Stimulated activated naive CD8-positive, alpha-beta T cell treated with anti-CD3 and anti-CD28 coated beads, Interleukin-15, amount 100 ng/mL, for 72 hours (primary cell): Measurements from ENCODE around the gene CCDC150.
"Not testable (repeated sequence)": the region's sequence is repeated elsewhere in the genome, so short reads cannot be mapped to it uniquely, and the experiment has no call there.

ENCODE experiments used
- ATAC-seq: fragments of 150-1000 bp; cut with Tn5 transposase; 2 replicates; pipeline ENCODE4 v1.10.0; 2021; ENCODE audit warnings: mild to moderate bottlenecking, moderate library complexity
- DNase-seq, 2 donors: peaks; one replicate each; pipeline ENCODE4 v3.0.0; 2021 to 2022
- H3K27ac Mint-ChIP-seq, 2 donors: one replicate each; pipeline ENCODE4 v1.8.0; 2022; ENCODE audit warnings: mild to moderate bottlenecking in 2 of 2, mixed read lengths in 2 of 2, moderate library complexity in 2 of 2
- H3K27me3 Mint-ChIP-seq: one replicate; pipeline ENCODE4 v1.8.0; 2022; ENCODE audit warnings: mixed read lengths
- H3K4me1 Mint-ChIP-seq: one replicate; pipeline ENCODE4 v1.8.0; 2022; ENCODE audit warnings: mild to moderate bottlenecking, mixed read lengths
- H3K4me3 Mint-ChIP-seq, 2 donors: one replicate each; pipeline ENCODE4 v1.8.0; 2022; ENCODE audit warnings: mild to moderate bottlenecking in 2 of 2, mixed read lengths in 2 of 2, moderate library complexity in 1 of 2
- H3K9me3 Mint-ChIP-seq, 2 donors: one replicate each; pipeline ENCODE4 v1.8.0; 2022; ENCODE audit warnings: mixed read lengths in 2 of 2

Gene CCDC150

DNA sequence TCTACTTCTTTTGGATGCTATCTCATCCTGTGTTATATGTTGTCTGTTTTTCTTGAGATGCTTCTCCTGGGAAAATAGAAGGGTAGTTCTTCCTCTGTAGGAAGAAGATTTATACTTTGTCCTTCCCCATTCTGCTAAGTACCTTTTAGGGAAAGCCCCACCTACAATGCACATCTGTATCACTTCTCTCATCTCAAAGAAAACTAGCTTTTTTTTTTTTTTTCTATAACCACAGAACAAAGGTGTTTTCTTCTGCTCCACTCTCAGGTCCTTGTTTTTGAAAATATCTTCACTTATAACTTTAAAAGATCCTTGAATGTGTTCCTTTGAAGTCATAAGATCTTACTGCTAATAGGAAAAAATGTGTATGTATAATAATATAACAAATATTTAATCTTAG, 30.8 kb downstream of the CCDC150 start:
- Mint-ChIP-seq H3K27ac (no peak overlapping the region), H3K4me3 (no peak overlapping the region), H3K4me1 (no peaks in the 10 kb centered on the region), H3K9me3 (no peaks in the 10 kb centered on the region), H3K27me3 (no peaks in the 10 kb centered on the region)
- ATAC-seq (no peak), DNase-seq (no peak)

DNA sequence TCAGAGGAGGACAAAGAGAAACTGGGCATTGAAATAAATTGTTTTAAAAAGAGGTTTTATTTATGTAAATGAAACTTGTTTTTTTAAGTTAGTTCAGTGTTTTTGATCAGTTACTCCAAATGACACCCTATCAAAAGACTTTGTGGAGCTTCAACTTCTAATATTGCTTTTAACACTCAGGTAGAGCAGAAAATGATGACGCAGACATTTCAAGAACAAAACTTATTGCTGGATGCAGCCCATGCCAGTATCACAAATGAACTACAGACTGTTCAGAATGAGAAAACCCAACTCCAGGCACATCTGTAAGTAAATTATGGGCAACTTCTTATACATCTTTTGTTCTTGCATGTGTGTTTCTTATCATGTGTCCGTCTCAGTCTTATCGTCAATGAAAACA, 36.4 kb downstream of the CCDC150 start:
- ATAC-seq (no peak), DNase-seq (no peak)
- Mint-ChIP-seq H3K9me3 (no peaks in the 10 kb centered on the region), H3K27ac (no peak overlapping the region), H3K4me3 (no peak overlapping the region), H3K27me3 (no peaks in the 10 kb centered on the region), H3K4me1 (no peaks in the 10 kb centered on the region)

DNA sequence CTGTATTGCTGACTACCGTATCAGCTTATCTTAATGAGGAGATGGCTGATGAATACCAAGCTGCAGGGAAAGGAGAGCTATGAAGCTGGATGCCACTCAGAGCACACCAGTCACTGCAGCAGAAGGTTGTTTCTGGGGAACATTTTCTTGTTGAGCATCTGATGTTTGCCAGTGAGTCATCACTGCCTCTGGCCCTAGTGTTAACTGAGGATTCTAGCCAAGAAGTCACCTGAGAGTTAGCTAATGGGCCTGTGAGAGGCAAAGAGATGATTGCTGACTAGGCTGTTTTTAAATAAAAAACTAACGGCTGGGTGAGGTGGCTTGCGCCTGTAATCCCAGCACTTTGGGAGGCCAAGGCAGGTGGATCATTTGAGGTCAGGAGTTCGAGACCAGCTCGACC, 37.9 kb downstream of the CCDC150 start:
- no peaks in the 10 kb centered on the region for H3K27me3 Mint-ChIP-seq
- no peaks in the 10 kb centered on the region for H3K4me1 Mint-ChIP-seq
- DNase-seq (no peak), ATAC-seq (no peak)
- H3K4me3 Mint-ChIP-seq, result no peak overlapping the region
- no peak overlapping the region for H3K27ac Mint-ChIP-seq
- no peaks in the 10 kb centered on the region for H3K9me3 Mint-ChIP-seq

DNA sequence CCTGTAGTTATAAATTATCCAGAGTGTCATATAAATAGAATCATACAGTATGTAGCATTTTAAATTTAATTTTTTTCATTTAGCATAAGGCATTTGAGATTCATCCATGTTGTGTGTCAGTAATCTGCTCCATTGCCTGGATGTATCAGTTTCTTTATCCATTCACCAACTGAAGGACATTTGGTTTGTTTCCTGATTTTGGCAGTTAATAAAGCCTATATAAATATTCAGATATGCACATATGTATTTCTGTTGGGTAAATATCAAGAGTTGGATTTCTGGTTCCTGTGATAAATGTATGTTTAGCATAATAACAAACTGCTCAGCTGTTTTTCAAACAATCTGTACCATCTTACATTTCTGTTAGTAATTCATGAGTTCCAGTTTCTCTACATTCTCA, 39.9 kb downstream of the CCDC150 start:
- Mint-ChIP-seq H3K9me3 (peaks cover 5 to 11% of the 10 kb centered on the region in 2 donors), H3K4me3 (no peak overlapping the region), H3K27ac (no peak overlapping the region), H3K27me3 (no peaks in the 10 kb centered on the region), H3K4me1 (no peaks in the 10 kb centered on the region)
- DNase-seq, result no peak
- ATAC-seq, result no peak

DNA sequence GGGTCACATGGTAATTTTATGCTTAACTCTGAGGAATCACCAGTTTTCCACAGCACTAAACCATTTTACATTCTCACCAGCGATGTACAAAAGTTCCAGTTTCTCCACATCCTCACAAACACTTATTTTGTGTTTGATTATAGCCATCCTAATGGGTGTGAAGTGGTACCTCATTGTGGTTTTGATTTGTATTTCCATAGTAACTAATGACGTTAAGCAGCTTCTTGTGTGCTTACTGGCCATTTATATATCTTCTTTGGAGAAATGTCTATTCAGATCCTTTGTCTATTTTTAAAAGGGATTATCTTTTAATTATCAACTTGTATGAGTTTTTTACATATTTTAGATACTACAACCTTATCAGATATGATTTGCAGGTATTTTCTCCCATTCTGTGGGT, 42.0 kb downstream of the CCDC150 start:
- ATAC-seq, result no peak

DNA sequence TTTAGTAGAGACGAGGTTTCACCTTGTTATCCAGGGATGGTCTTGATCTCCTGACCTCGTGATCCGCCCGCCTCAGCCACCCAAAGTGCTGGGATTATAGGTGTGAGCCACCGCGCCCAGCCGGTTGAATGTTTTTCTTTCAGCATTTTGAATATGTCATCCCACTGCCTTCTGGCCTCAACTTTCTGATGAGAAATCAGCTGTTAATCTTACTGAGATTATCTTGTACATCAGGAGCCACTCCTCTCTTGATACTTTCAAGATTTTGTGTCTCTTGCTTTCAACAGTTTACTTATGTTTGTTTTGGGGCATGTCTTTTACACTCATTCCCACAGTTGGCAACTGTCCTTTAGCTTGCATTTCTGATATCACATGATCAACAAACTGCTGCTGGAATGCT, 46.3 kb downstream of the CCDC150 start:
- Mint-ChIP-seq H3K27me3 (no peaks in the 10 kb centered on the region), H3K4me1 (no peaks in the 10 kb centered on the region), H3K27ac (no peak overlapping the region), H3K4me3 (no peak overlapping the region), H3K9me3 (peaks cover 16 to 28% of the 10 kb centered on the region in 2 donors)
- no peak for DNase-seq
- no peak for ATAC-seq

More for the DNA sequence above, 42.0 kb downstream of the CCDC150 start:
- Mint-ChIP-seq H3K9me3 (peaks cover 12 to 14% of the 10 kb centered on the region in 2 donors), H3K27me3 (no peaks in the 10 kb centered on the region), H3K4me1 (no peaks in the 10 kb centered on the region), H3K27ac (no peak overlapping the region), H3K4me3 (no peak overlapping the region)
- no peak for DNase-seq

DNA sequence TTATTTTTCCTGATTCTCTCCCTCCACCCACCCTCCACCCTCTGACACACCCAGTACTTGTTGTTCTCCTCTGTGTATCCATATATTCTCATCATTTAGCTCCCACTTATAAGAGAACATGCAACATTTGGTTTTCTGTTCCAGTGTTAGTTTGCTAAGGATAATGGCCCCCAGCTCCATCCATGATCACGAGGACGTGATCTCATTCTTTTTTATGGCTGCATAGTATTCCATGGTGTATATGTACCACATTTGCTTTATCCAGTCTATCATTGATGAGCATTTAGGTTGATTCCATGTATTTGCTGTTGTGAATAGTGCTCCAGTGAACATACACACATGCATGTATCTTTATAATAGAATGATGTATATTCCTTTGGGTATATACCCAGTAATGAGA, 47.2 kb downstream of the CCDC150 start:
- H3K4me3 Mint-ChIP-seq, result not testable (repeated sequence)

DNA sequence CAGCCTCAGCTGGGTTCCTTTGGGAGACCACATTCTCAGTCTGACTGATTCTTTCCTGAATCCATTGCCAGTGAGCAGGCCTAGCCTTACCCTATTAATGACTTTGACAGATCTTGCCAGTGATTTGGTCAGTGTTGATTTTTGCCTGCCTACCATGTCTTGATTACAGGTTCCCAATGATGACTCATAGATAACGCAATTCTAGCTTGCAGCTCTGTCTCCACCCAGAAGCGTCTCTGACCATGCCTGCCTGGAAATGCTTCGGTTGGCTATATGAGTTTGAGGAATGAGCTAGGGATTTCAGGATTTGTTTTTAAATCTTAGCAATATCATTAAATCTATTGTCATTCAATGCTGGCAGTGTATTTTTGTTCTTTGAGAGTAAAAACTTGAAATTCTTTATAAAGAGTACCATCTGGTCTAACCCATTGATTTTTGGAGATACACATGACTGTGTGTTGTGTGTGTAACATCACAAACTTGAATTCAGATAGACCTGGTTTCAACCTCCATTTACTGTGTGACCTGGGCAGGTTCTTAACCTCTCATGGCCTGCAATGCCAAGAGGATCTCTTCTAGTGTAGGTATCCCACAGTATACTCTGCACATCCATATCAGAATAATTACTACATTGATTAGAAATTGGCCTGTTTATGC, 57.0 kb downstream of the CCDC150 start:
- Mint-ChIP-seq H3K9me3 (no peaks in the 10 kb centered on the region), H3K4me1 (no peaks in the 10 kb centered on the region), H3K27ac (no peak overlapping the region), H3K4me3 (no peak overlapping the region), H3K27me3 (no peaks in the 10 kb centered on the region)
- ATAC-seq (no peak), DNase-seq (no peak)

More for the DNA sequence above, 47.2 kb downstream of the CCDC150 start:
- H3K27me3 Mint-ChIP-seq, H3K4me1 Mint-ChIP-seq, DNase-seq, H3K27ac Mint-ChIP-seq, ATAC-seq: not testable (repeated sequence)
- H3K9me3 Mint-ChIP-seq, result peaks cover 16 to 28% of the 10 kb centered on the region in 2 donors

DNA sequence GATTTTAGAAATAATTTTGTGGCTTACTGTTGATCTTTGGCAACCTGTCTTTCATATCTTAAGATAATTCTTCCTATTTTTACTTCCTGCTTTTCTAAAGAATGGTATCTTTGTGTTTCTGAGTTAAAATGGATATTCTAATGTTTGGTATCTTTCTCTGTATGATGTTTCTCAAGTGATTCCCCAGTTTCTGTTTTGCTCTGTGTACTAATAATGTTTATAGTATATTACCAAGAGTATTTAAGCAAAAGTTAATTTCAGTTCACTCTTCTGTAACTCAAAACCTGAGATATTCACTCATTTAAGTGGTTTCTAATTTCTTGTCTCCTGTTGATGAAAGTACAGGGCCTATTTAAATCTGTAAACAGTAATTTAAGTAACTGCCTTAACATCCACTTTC, 58.3 kb downstream of the CCDC150 start:
- no peaks in the 10 kb centered on the region for H3K4me1 Mint-ChIP-seq
- H3K27ac Mint-ChIP-seq, result no peak overlapping the region
- no peak overlapping the region for H3K4me3 Mint-ChIP-seq
- H3K27me3 Mint-ChIP-seq, result no peaks in the 10 kb centered on the region
- ATAC-seq (no peak), DNase-seq (no peak)
- H3K9me3 Mint-ChIP-seq, result no peaks in the 10 kb centered on the region

DNA sequence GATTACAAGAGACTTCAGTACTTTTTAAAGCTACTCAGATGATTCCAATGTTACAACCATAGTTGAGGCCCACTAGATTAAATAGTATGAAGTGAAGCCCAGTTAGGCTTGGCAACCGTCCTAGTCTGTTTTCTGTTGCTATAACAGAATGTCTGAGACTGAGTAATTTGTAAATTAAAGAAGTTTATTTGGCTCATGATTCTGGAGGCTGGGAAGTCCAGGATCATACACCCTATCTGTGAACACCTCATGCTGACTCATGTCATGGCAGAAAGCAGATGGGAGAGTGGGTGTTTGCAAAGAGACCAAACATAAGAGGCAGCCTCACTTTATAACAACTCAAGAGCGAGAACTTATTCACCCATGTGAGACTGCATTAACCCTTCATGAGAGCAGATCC, 63.1 kb downstream of the CCDC150 start:
- Mint-ChIP-seq H3K27ac (no peak overlapping the region), H3K9me3 (peaks cover 0 to 2% of the 10 kb centered on the region in 2 donors), H3K4me3 (no peak overlapping the region), H3K27me3 (no peaks in the 10 kb centered on the region), H3K4me1 (no peaks in the 10 kb centered on the region)
- no peak for ATAC-seq
- DNase-seq, result no peak

DNA sequence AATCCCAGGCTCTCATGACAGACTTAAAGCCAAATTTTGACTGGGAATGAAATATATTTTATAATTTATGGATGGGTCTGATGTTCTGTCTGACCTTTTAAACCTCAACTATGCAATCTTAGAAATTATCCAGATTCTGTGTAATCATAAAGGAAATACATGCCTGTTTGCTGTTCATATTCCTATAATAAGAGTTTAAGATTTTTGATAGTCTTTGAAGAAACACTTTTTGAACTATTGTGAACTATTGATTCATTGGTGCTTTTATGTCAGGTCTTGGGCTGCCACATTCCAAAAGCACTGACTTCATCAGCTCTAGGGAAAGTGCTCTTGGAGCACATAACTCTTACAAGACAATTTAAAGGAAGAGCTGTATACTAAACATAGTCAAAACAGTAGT, 64.2 kb downstream of the CCDC150 start:
- Mint-ChIP-seq H3K4me1 (no peaks in the 10 kb centered on the region), H3K9me3 (peaks cover 0 to 8% of the 10 kb centered on the region in 2 donors), H3K27me3 (no peaks in the 10 kb centered on the region), H3K27ac (no peak overlapping the region), H3K4me3 (no peak overlapping the region)
- DNase-seq (no peak), ATAC-seq (no peak)

DNA sequence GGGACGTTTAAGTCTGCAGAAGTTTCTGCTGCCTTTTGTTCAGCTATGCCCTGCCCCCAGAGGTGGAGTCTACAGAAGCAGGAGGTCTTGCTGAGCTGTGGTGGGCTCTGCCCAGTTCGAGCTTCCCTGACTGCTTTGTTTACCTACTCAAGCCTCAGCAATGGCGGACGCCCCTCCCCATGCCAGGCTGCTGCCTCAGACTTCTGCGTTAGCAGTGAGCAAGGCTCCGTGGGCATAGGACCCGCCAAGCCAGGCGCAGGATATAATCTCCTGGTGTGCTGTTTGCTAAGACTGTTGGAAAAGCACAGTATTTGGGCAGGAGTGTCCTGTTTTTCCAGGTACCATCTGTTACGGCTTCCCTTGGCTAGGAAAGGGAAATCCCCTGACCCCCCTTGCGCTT, 70.5 kb downstream of the CCDC150 start:
- H3K27ac Mint-ChIP-seq, DNase-seq, H3K4me3 Mint-ChIP-seq, H3K4me1 Mint-ChIP-seq, ATAC-seq, H3K27me3 Mint-ChIP-seq: not testable (repeated sequence)
- H3K9me3 Mint-ChIP-seq, result peaks cover 5 to 15% of the 10 kb centered on the region in 2 donors

DNA sequence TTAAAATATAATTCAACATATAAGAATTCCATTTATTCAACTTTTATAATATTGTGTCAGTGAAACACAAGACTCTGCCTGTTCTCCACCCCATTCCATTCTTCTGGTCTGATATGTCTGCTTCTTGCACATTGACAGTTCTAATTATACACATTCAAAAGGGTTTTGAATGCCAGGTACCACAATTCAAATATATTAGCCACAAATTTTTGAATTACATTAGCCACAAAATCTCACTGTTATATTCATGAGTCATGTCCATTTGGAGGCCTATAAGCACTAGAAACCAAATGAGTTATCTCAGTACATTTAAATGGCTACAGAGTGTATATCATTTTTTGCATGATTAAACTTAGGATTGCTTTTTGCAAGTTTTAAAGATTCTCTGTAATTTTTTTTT, 72.1 kb downstream of the CCDC150 start:
- no peak overlapping the region for H3K4me3 Mint-ChIP-seq
- no peaks in the 10 kb centered on the region for H3K27me3 Mint-ChIP-seq
- no peak overlapping the region for H3K27ac Mint-ChIP-seq
- ATAC-seq (no peak), DNase-seq (no peak)
- H3K9me3 Mint-ChIP-seq, result peaks cover 5 to 15% of the 10 kb centered on the region in 2 donors
- H3K4me1 Mint-ChIP-seq, result no peaks in the 10 kb centered on the region

DNA sequence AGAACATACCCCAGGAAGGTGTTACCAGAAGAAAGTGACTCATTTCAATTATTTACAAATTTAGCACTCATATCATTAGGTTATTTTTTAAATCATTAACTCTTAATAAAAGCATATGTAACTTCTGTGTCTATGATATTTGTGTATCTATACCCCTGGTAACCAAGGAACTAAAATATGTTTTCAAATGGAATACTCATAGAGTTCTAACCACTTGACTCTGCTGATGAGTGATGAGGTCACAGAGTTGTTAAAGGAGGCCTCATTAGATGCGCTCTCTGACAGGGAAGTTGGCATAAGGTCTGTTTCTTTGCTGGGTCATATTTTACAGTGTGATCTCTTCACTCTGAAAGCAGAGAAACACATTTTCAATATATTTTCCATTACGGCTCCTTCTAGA, 73.4 kb downstream of the CCDC150 start:
- Mint-ChIP-seq H3K4me1 (no peaks in the 10 kb centered on the region), H3K27ac (no peak overlapping the region), H3K9me3 (peaks cover 5 to 10% of the 10 kb centered on the region in 2 donors), H3K4me3 (no peak overlapping the region), H3K27me3 (peaks cover 6% of the 10 kb centered on the region)
- ATAC-seq (no peak), DNase-seq (no peak)

DNA sequence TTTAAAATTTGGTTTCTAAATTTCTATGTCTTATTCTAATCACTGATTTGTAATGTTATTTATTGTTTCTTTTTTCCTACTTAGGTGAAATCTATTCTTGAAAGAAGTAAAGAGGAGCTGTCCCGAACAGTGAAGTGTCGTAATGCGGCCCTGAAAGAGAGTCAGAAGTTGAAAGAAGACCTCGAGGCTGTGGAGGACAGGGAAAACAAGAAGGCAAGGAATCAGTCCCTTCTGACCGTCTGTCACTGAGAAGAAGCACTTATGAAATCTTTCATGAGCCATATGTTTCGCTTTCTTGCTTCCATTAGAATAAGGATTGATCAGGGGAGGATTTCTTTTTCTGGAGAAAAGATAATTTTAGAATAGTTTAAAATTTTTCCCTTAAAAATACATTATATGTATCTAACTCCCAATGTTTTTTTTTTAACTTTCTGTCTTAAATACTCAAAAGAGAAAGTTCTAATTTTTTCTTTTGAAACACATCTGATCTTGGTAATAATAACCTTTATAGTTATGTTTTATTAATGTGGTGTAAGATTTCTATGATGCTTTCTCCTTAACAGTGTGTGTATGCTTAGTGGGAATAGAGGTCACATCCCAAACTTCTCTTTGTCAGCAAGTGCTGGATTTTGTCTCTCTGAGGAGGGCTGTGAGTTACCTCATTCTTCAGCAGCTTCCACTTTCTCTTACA, 79.0 kb downstream of the CCDC150 start:
- H3K4me1 Mint-ChIP-seq, result no peaks in the 10 kb centered on the region
- peaks cover 6% of the 10 kb centered on the region for H3K27me3 Mint-ChIP-seq
- H3K4me3 Mint-ChIP-seq, result no peak overlapping the region
- ATAC-seq (no peak), DNase-seq (no peak)
- H3K27ac Mint-ChIP-seq, result no peak overlapping the region
- no peaks in the 10 kb centered on the region for H3K9me3 Mint-ChIP-seq

DNA sequence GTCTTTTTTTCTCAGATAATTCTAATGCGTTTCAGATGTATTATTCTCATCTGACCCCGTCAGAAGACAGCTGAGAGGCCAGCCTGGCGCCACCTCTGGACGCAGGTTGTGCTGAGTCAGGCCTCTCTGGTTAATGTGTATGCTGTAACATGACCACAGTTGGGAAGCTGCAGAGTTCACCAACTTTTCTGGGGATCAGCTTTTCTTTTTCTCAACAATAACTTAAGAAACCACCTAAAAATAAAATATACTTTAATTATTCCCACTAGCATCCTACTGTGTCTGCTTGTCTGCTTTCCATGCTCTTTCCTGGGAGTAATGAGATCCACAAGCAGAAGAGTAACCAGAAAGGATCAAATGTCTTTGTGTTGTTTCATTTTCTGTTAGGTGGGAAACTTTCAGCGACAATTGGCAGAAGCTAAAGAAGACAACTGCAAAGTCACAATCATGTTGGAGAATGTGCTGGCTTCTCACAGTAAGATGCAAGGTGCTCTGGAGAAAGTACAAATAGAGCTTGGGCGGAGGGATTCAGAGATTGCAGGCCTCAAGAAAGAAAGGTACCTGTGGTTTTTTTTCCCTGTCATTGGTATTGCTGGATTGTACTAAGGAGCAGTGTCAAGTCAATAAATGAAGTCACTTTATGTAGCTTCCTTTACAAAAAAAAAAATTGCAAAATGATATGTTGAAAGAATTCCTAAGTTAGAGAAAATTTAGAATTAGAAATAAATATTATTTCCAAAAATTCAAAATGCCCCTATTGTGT, 79.8 kb downstream of the CCDC150 start:
- DNase-seq (no peak), ATAC-seq (no peak)
- Mint-ChIP-seq H3K9me3 (no peaks in the 10 kb centered on the region), H3K27ac (no peak overlapping the region), H3K27me3 (peaks cover 6% of the 10 kb centered on the region), H3K4me3 (no peak overlapping the region), H3K4me1 (no peaks in the 10 kb centered on the region)
